ENCODE data around the gene ZNF454. TPM values are rescaled to one million over a fixed set of nuclear protein-coding genes. Genes with fewer than 3 reads are reported as not detected.

The ZNF454 gene
- total and polyA plus RNA-seq, 10 donors = 0.20 to 4.9 (median 1.9) TPM

DNA sequence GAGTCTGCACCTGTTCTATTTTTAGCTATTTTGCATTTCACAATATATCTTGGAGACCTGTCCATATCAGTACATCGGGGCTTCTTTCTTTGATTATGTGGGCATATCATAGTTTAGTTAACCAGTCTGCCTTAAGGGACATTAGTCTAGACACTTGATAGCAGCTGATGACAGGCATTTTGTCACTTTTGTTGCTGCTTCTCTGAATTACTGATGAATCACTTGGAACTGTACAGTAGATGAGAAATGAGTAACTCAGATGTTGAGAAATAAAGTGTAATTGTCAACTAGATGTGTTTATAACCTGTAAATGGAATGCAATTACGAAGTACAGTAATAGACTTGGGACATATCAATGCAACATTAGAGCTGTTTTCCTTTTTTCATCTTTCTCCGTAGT is 38.1 kb upstream of the ZNF454 start:
- H3K4me3 ChIP-seq = no peak overlapping the region
- H3K4me1 ChIP-seq = no peaks in the 10 kb centered on the region
- intact Hi-C loops (cut with DNase I; ENCODE audit: low total_unique reads) = no loop called here
- WGBS, 5 donors = 63 to 88% (median 81%) methylated on average over 3 of the region's 3 CpGs
- H3K9me3 ChIP-seq = peaks cover 0 to 96% (median 66%) of the 10 kb centered on the region in 8 donors
- H3K36me3 ChIP-seq = peaks cover 0 to 18% (median 0%) of the 10 kb centered on the region in 6 donors
- TF ChIP-seq POLR2A (IDR thresholded peaks at IDR 0.05) = no peak
- H3K27me3 ChIP-seq (replicated peaks in 1 of 7) = no peaks in the 10 kb centered on the region
- H3K27ac ChIP-seq = no peak overlapping the region
- no peak for DNase-seq

DNA sequence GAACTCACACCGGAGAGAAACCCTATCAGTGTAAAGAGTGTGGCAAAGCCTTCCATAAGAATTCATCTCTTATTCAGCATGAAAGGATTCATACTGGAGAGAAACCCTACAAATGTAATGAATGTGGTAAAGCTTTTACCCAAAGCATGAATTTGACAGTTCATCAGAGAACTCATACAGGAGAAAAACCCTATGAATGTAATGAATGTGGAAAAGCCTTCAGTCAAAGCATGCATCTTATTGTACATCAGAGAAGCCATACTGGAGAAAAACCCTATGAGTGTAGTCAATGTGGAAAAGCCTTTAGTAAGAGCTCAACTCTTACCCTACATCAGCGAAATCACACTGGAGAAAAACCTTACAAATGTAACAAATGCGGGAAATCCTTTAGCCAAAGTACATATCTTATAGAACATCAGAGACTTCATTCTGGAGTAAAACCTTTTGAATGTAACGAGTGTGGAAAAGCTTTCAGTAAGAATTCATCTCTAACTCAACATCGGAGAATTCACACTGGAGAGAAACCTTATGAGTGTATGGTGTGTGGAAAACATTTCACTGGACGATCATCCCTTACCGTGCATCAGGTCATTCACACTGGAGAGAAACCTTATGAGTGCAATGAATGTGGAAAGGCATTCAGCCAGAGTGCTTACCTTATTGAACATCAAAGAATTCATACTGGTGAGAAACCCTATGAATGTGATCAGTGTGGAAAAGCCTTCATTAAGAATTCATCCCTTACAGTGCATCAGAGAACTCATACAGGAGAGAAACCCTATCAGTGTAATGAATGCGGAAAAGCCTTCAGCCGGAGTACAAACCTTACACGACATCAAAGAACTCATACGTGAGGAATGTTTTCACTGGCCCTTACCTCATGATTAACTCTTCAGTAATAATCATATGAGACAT is 8.9 kb upstream of the ZNF454 start:
- no peaks in the 10 kb centered on the region for H3K27me3 ChIP-seq (replicated peaks in 1 of 7)
- no peak for DNase-seq
- no peak overlapping the region for H3K4me3 ChIP-seq
- 90 to 96% (median 94%) methylated on average over 11 of the region's 11 CpGs for WGBS, 5 donors
- no peaks in the 10 kb centered on the region for H3K4me1 ChIP-seq
- TF ChIP-seq, protein P1, sequence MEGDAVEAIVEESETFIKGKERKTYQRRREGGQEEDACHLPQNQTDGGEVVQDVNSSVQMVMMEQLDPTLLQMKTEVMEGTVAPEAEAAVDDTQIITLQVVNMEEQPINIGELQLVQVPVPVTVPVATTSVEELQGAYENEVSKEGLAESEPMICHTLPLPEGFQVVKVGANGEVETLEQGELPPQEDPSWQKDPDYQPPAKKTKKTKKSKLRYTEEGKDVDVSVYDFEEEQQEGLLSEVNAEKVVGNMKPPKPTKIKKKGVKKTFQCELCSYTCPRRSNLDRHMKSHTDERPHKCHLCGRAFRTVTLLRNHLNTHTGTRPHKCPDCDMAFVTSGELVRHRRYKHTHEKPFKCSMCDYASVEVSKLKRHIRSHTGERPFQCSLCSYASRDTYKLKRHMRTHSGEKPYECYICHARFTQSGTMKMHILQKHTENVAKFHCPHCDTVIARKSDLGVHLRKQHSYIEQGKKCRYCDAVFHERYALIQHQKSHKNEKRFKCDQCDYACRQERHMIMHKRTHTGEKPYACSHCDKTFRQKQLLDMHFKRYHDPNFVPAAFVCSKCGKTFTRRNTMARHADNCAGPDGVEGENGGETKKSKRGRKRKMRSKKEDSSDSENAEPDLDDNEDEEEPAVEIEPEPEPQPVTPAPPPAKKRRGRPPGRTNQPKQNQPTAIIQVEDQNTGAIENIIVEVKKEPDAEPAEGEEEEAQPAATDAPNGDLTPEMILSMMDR (IDR thresholded peaks at IDR 0.05 in 8 of 11, conservative IDR thresholded peaks at IDR 0.05 in 3 of 11) = no peak
- TF ChIP-seq POLR2AphosphoS5 (IDR thresholded peaks at IDR 0.05) (no peak), POLR2A (IDR thresholded peaks at IDR 0.05) (no peak)
- H3K36me3 ChIP-seq = peaks cover 0 to 57% (median 20%) of the 10 kb centered on the region in 6 donors
- intact Hi-C loops (cut with DNase I; ENCODE audit: low total_unique reads) = no loop called here
- H3K9me3 ChIP-seq = peaks cover 59 to 100% (median 100%) of the 10 kb centered on the region in 8 donors
- H3K27ac ChIP-seq = no peak overlapping the region

DNA sequence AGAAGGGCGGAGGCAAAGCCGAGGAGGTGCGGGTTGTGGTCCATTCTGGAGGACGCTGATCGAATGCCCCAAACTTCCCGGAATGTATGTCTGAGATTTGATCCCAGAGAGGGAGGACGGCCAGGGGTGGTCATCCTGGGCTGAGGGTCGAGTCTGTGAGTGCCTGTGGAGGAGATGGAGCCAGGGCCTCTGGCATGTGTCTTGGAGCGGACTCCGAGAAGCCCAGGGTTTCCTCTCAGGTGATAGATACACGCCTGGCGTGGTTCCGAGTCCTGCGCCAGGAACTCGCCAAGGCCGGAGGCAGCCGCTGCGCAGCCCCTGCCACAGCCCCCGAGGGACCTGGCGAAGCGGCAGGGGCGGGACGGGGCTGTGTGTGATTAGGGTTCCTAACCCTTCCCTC is 363 bp downstream of the ZNF454 start:
- Histone ChIP-seq H3K9me3 (peaks cover 17 to 100% (median 92%) of the 10 kb centered on the region in 8 donors), H3K4me1 (no peaks in the 10 kb centered on the region), H3K27me3 (replicated peaks in 1 of 7) (peaks cover 0 to 33% (median 19%) of the 10 kb centered on the region in 7 donors), H3K4me3 (peak overlapping the region; percentile 22 to 66 (median 45)), H3K36me3 (peaks cover 0 to 12% (median 4%) of the 10 kb centered on the region in 6 donors), H3K27ac (peak overlapping the region in 6 of 8 donors; percentile 68 to 83 (median 76))
- intact Hi-C loops (cut with DNase I; ENCODE audit: low total_unique reads) = no loop called here
- no peak for DNase-seq
- 11 to 36% (median 12%) methylated on average over 10 to 23 of the region's 23 CpGs for WGBS, 5 donors
- TF ChIP-seq POLR2AphosphoS5 (IDR thresholded peaks at IDR 0.05) (no peak), POLR2A (IDR thresholded peaks at IDR 0.05) (no peak)
- TF ChIP-seq, protein P1 (IDR thresholded peaks at IDR 0.05 in 8 of 11, conservative IDR thresholded peaks at IDR 0.05 in 3 of 11) = no peak

DNA sequence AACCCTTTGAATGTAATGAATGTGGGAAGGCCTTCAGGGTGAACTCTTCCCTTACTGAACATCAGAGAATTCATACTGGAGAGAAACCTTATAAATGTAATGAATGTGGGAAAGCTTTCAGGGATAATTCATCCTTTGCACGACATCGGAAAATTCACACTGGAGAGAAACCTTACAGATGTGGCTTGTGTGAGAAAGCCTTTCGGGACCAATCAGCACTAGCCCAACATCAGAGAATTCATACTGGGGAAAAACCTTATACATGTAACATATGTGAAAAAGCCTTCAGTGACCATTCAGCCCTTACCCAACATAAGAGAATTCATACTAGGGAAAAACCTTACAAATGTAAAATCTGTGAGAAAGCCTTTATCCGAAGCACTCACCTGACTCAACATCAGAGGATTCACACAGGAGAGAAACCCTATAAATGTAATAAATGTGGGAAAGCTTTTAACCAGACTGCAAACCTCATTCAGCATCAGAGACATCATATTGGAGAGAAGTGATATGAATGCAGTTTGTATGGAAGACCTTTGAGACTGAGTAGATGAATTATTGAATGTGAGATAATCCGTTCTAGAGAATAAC is 24.6 kb downstream of the ZNF454 start:
- Histone ChIP-seq H3K4me3 (no peak overlapping the region), H3K4me1 (no peaks in the 10 kb centered on the region), H3K9me3 (peaks cover 41 to 100% (median 100%) of the 10 kb centered on the region in 8 donors), H3K27ac (no peak overlapping the region), H3K36me3 (peaks cover 0 to 52% (median 15%) of the 10 kb centered on the region in 6 donors), H3K27me3 (replicated peaks in 1 of 7) (no peaks in the 10 kb centered on the region)
- 92 to 98% (median 95%) methylated on average over 5 of the region's 5 CpGs for WGBS, 5 donors
- TF ChIP-seq POLR2AphosphoS5 (IDR thresholded peaks at IDR 0.05) = no peak
- TF ChIP-seq POLR2A (IDR thresholded peaks at IDR 0.05) = no peak
- TF ChIP-seq, protein P1 (IDR thresholded peaks at IDR 0.05 in 8 of 11, conservative IDR thresholded peaks at IDR 0.05 in 3 of 11) = no peak
- intact Hi-C loops (cut with DNase I; ENCODE audit: low total_unique reads) = no loop called here
- DNase-seq = no peak

All from spleen (tissue), 11 donors.